ENCODE data around the gene CTSO. TPM values are rescaled to one million over a fixed set of nuclear protein-coding genes. Genes with fewer than 3 reads are reported as not detected.

The CTSO gene
- total RNA-seq, 2 experiments from 2014 or later: 2.3 to 3.3 TPM

DNA sequence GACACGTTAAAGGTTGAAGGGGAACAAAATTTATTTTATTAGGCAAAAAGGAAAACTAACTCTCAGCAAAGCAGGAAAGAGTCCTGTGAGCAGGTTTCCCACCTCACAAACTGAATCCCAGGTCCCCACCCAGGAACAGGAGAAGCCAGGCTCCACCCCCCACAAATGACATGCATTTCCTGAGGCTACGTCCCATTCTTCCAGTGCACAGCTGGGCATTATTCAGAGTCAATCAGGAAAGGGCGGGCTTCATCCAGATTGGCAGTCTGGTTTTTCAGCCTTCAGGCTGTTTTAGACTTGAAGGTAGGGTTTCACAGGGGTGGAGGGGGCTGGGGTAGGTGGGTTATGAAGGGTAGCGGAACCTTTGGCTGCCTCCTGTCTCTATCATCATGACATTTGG lies 75.7 kb downstream of the CTSO start:
- ChIA-PET CTCF (no interaction called here), POLR2A (no interaction called here)

DNA sequence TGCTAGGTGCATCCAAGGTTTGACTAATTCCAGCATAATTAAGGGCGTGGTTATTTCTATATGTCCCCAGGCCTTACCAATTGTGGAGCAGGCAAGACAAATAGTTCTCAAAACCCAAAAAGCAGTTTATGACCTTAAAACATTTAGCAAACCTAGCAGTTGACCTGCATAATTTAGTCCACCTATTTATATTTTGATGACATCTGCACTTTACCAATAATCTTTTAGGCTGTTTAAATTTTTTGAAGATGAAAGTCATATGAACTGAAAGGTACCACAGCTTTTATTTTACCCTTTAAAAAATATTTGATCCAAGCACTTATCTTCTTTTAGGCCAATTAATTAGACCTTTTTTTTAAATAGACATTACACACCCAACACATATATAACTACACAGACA lies 77.8 kb downstream of the CTSO start:
- ChIA-PET CTCF (no interaction called here), POLR2A (no interaction called here)

Other genes starting within 250 kb of the CTSO start
- under 1 TPM; 0.08 to 0.29 TPM for gene GUCY1B1, start 194.8 kb downstream of the CTSO start, total RNA-seq
- not detected for gene ASIC5, start 87.6 kb downstream of the CTSO start, total RNA-seq
- not detected for gene TDO2, start 50.2 kb downstream of the CTSO start, total RNA-seq